NCI-H187 (cell line): ENCODE results near the gene BCAS4.
A peak's percentile ranks its signal among the peaks of the same experiment; 100 is the strongest.
"Not testable (repeated sequence)": the region's sequence is repeated elsewhere in the genome, so short reads cannot be mapped to it uniquely, and the experiment has no call there.

Experiments used
- DNase-seq, 2 experiments: peaks; one replicate each; lab custom pipeline; 2025; lab: John Stamatoyannopoulos, UW

Gene BCAS4

DNA sequence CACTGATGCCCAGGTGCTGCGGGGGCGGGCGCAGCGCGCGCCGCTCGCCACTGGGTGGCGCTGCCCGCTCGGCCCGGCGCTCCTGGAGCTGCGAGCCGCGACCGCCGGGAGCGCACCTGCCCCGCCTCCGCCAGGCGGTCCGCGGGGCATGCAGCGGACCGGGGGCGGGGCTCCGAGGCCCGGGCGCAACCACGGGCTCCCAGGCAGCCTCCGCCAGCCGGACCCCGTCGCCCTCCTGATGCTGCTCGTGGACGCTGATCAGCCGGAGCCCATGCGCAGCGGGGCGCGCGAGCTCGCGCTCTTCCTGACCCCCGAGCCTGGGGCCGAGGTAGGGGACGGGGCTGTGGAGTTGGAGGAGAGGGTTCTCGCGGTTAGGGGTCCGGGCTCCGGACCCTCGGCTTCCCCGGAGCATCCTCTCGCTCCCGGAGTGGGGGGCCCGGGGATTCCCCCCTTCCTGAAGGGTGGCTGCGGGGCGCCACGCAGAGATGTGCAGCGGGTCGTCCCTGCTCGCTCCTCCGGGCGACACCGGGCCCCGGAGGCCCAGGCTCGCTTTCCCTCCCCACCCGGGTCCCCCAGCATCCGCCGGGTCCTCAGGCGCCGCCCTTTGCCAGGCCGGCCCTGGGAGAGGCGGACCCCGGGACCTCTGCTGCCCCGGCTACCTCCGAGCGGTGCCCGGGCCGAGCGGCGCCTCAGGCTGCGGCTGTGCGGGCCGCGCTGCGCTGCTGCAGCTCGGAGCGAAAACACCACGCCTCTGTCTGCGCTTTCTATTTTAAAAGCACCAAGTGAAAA, at the start of gene BCAS4:
TSS of gene BCAS4 (plus strand) at position 216 of the 789 bp plus-strand sequence. CDS start at position 239, 23 bp downstream.
- DNase-seq: peak; percentile 25 to 45

DNA sequence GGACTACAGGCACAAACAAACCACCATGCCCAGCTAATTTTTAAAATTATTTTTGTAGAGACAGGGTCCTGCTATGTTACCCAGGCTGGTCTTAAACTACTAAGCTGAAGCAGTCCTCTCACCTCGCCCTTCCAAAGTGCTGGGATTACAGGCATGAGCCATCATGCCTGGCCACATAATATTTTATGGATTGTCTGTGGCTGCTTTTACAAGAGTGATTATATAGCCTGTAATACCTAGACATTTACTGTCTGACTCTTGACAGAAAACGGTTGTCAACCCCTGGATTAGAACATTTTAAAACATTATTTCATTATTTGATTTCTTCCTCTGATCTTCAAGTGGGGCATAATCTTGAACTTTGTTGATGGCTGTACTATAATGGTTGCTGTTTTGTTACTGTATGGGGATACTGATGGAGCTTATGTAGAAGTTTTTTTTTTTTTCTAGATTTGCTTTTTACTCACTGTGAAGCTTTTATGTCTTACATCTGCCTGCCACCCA, 49.2 kb upstream of the BCAS4 start:
- no peak for DNase-seq

DNA sequence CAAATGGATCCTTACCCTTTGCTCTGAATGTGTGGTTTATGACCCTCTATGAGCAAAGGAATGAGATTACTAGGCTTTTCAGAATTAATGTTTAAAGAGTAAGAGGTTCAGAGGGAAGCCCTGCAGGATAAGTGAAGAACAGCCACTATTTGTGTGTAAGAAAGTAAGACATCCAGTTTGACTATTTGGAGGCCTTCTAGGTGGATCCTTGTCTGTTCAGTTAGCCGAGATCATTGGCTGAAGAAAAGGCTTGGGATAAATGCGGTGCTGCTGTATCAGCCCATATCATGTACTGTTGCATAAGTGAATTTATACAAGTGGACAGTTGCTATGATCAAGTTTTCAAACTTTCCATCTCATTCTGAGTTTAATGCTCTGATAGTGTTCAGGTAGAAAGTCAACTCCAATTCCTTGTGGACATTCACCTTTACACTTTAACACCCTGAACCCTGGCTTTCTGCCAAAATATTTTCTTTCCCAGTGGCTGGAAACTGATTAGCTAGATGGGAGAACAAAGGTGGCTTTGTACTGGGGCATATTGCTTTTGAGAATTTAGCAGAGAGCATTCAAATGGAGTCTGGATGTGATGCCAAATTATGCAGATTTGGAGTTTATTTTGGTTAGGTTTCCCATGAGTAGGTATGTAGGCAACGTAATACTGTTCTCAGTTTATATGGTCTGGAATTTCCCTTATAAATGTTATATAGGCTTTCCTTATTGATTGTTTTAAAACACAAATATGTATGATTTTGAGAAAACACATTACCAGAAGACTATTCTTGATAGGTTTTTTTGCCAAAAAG, 48.5 kb upstream of the BCAS4 start:
- no peak for DNase-seq

- DNase-seq: no peak
Observed at GRCh38 chr20:50747275-50747674, 47.6 kb upstream of the BCAS4 start.

DNA sequence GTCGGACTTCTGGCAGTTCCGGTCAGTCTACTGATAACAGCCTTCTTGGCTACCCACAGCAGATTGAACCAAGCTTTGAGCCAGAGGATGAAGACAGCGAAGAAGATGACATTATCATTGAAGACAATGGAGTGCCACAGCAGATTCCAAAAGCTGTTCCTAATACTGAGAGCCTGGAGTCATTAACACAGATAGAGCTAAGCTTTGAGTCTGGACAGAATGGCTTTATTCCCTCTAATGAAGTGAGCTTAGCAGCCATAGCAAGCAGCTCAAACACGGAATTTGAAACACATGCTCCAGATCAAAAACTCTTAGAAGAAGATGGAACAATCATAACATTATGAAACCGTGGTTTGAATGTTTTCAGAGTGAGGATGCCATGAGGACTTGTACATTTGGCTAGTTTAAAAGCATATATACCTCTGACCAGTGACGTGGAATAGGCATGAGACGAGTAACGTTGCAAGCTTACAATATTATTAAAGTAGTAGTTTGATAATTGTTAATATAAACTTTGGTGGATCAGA, 44.7 kb upstream of the BCAS4 start:
- no peak for DNase-seq

DNA sequence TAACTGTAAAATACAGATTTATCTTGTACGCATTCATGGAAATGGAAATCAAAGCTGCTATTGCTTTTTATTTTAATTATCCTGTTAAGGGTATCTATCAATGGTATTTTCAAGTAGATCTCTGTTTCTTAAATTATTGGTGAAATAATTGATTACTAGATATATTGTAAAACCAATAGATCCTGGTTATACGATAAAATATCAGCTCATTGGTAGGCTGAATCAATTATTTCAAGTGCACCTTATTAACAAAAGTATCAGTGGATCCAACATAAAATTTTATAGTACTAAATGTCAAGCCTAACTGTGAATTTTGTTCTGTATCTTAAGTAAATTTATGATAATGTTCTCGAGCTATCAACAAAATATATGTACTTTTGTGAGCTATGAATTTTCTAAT, 41.7 kb upstream of the BCAS4 start:
- no peak for DNase-seq

DNA sequence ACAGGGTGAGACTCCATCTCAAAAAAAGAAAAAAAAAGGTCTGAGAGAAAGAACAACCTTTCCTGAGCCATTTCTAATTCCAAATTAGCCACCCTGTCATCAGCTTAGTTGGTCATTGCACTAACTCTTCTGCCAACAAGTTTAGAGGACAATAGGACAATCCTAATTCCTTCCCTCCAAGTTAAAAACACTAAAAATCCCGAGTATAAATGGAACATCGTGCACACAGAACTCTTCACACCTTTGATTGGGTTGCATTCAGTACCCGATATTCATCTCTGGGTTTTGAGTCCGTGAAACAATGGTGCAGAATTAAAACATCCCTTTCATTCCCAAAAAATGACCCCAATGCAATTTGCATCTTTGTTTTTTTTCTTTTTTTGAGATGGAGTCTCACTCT, 40.4 kb upstream of the BCAS4 start:
- DNase-seq: no peak

DNA sequence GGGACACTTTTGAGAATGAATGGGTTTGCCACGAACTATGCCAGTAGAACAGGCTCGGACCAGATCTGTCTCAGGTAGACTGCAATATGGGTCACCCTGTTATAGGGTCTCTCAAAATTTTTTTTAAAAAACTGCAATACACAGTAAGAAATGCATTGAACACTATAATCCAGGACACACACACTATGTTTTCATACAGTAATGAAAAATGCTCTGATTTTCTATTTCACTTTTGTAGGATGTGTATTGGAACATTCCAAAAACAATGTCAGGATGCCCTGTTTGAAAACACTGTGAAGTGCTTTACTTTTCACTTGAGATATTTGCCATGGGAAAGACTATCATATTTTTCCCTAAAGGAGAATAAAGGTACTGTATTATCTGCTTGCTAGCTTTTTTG, 38.4 kb upstream of the BCAS4 start:
- no peak for DNase-seq

DNA sequence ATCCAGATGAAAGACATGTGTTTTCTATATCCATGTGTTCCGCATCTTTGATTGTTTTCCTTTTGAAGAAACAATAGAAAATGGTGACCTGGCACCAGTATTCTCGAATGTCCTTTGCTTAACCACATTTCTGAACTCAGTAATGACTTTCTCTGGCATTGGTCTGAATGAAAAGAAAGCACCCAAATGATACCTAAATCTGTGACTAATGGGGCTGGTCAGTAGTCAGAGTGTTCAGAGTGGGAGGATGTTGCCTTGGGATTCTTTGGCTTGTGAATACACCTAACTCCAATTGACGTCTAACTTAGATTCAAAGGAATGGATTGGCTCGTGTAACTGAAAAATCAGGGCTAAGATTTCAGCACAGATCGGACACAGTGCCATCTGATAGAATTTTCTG, 36.4 kb upstream of the BCAS4 start:
- no peak for DNase-seq

- no peak for DNase-seq
Observed at GRCh38 chr20:50758992-50759391, 35.9 kb upstream of the BCAS4 start.

GRCh38 chr20:50759678-50760077, 35.2 kb upstream of the BCAS4 start:
- DNase-seq: no peak

DNA sequence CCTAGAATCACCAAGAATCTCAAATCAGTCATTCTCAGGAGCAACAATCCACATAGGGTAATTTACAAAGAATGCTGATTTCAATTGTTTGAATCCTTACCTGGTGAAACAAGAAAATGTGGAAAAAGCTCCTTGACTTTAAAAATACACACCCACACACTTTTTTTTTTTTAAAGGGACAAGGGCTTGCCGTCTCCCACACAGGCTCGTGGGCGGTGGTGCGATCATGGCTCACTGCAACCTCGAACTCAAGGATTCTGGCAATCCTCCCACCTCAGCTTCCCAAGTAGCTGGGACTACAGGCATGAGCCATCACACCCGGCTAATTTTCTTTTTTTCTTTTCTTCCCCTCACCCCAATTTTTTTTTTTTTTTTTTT, 32.8 kb upstream of the BCAS4 start:
- DNase-seq: no peak

DNA sequence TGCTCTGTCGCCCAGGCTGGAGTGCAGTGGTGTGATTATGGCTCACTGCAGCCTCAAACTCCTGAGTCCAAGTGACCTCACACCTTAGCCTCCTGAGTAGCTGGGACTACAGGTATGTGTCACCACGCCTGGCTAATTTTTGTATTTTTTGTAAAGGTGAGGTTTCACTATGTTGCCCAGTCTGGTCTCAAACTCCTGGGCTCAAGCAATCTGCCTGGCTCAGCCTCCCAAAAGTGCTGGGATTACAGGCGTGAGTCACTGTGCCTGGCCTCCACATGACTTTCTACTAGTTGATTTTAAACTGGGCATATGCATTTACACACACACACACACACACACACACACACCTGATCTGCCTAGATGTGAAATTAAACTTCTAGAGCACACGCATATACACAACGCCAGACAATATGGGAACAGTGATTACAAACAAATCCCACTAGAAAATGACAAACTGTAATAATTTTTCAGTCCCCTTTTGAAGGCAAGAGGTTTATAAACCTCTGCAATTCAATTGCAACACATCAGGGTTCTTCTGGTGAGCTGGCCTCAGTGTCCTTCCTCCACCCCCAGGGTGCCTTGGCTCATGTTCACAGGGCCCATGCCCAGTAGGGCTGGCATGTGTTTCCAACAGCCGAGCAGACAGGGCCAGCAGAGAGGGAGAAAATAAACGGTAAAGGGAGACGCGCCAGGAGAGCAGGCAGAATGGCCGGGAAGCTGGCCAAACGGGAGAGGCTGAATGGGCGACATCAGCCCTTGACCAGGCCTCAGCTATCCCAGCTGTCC, 32.2 kb upstream of the BCAS4 start:
- no peak for DNase-seq

DNA sequence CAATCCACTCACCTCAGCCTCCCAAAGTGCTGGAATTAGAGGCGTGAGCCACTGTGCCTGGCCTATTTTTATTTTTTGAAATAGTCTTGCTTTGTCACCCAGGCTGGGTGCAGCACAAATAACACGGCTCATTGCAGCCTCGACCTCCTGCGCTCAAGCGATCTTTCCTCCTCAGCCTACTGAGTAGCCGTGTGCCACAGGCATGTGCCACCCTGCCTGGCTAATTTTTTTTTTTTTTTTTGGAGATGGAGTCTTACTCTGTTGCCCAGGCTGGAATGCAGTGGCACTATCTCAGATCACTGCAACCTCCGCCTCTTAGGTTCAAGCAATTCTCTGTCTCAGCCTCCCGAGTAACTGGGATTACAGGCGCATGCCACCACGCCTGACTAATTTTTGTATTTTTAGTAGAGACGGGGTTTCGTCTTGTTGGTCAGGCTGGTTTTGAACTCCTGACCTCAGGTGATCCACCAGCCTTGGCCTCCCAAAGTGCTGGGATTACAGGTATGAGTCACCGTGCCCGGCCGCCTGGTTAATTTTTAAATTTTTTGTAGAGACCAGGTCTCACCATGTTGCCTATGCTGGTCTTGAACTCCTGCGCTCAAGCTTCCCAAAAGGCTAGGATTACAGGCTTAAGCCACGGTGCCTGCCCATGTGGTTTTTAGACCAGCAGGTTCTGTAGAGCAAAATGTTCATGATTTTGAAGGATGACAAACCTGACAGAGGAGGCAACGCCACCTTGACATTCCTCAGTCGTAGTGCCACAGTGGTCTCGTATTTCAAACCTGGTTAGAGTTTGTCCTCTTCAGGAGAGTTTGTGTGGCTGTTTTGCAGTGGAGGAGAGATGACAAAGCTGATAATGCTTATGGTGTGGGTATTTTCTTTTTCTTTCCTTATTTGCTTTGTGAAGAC, 31.1 kb upstream of the BCAS4 start:
- DNase-seq: not testable (repeated sequence)

GRCh38 chr20:50765251-50765650, 29.6 kb upstream of the BCAS4 start:
- not testable (repeated sequence) for DNase-seq

DNA sequence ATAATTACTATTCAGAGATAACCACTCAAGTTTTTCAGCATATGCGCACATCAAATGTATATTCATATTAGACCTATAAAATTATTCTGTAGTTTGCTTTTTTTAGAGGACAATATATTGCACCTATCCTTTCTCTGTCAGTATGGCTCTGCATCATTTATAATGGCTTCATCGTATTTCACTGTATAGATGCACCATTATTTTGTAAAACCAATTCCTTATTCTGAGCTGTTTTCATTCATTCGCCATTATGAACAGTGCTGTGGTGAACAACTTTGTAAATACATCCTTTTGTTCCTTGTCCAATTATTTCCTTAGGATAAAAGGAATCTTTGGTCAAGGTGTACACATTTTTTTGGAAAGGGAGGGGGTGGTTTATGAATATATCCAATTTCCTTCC, 29.2 kb upstream of the BCAS4 start:
- DNase-seq: no peak

DNA sequence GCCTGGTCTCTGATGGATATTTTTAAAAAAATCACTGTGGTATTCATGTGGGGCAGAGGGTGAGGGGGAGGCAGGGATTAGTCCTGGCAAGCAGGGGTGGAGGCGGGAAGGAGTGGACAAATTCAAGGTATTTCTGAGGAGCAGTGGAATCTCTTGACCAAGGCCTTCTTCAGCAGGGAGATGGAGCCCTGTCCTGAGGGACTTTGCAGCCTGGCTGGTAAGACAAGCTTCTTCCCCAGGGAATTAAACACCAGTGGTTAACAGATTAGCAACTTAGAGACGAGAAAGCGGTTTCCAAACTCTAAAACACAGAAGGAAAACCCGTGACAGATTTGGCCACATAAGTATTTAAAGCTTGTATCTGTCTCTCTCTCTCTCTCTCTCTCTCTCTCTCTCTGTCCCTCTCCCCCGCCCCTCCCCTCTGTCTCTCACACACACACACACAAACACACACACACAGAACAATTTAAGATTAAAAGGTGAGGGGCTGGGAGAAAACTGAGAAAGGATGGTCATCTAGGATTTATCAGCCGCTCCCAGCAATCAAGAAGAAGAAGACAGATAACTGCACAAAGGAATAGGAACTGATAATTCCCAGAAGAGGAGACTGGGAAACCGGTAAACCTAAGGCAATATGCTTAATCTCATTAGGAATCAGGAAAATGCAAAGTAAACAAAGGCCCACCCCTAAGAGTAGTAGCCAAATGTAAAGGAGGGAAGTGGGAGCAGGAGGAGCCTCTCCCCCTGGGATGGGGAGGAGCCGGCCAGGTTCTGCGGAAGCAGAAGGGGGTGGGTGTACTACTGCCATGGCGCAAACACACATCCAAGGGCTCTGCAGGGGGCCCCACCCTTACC, 27.7 kb upstream of the BCAS4 start:
- not testable (repeated sequence) for DNase-seq

DNA sequence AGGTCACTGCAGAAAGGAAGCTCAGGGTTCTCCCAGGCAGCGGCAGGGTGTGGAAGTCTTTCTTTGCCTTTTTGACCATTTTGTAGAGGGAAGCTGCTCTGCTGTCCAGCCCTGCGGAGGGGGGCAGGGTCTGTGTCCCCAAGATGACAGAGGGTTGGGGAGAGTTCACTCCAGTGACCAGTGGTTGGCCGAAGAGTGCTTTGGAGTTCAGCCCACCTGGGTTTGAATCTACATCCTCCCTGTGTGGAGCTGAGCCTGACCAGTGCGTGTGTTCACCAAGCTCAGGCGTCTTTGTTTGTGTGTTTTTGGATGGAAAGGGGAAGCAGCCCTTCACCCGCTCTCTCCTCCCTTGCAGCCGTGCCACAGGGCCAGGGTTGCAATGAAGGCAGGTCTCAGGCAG, 25.9 kb upstream of the BCAS4 start:
- not testable (repeated sequence) for DNase-seq

DNA sequence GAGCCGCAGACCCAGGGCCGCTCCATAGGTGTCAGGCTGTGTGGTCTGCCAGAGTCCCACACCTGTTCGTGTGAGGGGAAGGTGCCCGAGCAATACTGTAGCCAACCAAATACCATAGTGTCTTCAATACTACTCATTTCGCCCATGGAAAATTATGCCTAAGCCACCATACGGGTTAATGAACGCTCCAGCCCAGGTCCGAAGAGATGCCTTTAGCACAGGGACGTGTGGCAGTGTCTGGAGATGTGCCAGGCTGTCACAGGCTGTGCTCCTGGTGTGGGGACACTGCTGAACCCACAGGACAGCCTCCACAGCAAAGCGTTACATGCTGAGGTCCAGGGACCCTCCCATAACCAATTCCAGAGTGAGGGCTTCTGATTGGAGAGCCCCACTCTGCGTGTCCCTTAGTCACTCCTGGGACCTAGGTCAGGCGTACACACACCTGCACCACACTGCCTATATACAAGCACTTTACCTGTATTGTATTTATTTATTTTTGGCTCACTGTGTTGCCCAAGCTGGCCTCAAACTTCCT, 25.2 kb upstream of the BCAS4 start:
- not testable (repeated sequence) for DNase-seq
